ENCODE measurements around the gene BRICD5.
"Not testable (repeated sequence)": the region's sequence is repeated elsewhere in the genome, so short reads cannot be mapped to it uniquely, and the experiment has no call there.

The BRICD5 gene

DNA sequence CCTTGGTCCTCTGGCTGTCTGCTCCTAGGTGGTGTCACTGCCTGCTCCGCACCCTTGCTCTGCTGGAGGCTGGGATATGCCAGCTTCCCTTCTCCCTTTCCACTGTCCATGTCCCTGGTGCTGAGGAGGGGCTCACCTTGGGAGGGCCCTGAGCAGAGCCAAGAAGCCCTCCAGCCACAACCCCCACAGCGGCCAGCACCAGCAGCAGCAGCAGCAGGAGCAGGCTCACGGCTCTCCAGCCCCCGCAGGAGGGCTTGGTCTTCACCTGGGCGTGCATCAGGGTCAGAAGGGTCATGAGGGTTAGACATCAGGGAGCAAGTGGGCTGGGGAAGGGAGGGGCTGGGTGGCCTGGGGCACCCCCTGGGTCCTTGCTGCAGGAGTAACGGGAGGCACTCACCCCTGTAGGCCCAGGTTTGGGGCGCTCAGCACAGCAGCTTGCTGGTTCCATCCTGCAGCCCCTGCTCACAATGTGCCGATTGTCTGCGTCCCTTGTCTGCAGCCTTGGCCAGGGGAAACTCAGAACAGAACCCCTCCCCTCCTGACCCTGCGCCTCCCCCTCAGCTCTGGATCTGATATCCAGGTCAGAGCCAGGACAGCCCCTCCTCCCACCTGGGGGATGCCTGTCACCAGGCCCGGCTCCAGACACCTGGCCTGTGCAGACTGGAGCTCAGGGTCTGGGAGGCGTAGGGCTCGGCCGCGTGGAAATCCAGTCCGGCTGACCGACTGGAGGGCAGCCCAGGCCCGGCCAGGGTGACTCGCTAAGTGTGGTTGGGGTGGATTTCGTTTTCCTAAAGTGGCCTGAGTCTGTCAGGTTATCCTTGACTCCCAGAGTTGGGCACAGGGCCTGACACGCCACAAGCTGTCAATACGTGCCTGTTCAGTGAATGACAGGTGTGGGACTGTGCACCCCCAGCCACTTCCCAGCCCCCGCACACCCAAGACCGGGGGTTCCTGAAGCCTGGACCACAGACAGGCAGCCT is at the start of gene BRICD5:
Gene BRICD5 (minus strand): TSS at position 478 of the 980 bp plus-strand sequence. CDS start 30 bp downstream, at position 448.
- no peak for DNase-seq (ENCODE audit: low read depth, low spot score)

DNA sequence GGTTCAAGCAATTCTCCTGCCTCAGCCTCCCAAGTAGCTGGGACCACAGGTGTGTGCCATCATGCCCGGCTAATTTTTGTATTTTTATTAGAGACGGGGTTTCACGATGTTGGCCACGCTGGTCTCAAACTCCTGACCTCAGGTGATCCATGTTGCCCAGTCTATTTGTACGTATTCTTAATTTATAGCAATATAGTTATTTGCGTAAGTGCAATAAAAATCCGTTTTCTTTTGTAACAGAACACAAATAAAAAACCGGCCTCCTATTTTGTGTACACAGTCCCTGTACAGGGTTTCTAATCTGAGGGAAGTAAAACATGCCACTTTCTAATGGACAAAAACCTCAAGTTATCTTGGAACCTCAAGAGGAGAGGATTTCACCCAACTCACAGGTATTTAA is 49.6 kb upstream of the BRICD5 start:
- no peak for DNase-seq (ENCODE audit: low read depth, low spot score)

DNA sequence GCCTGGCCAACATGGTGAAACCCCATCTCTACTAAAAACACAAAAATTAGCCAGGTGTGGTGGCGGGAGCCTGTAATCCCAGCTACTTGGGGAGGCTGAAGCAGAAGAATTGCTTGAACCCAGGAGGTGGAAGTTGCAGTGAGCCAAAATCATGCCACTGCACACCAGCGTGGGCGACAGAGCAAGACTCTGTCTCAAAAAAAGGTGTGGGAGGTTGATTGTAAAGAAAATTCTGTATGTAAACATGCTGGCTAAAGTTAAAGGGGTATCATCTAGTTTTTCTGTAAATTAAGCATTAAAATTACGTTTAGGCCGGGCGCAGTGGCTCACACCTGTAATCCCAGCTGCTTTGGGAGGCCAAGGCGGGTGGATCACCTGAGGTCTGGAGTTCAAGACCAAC is 47.9 kb upstream of the BRICD5 start:
- not testable (repeated sequence) for DNase-seq (ENCODE audit: low read depth, low spot score)

DNA sequence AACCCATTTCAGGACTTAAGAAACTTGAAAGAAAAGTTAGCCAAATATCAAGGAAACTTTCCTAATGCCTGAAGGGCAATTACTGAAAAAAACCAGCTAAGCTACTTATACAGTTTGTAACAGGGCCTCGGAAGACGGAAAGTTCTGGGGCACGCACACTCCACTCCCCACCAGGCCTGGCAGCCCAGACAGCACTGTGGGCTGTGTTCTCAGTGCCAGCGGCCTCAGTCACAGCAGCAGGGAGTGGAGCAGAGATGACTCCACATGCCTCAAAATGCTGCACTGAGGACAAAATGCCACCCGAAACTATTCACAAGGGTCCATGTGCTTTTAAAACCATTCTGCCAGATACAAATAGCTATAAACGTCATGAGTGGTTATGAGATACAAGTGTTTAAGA is 47.1 kb upstream of the BRICD5 start:
- DNase-seq (ENCODE audit: low read depth, low spot score): no peak

DNA sequence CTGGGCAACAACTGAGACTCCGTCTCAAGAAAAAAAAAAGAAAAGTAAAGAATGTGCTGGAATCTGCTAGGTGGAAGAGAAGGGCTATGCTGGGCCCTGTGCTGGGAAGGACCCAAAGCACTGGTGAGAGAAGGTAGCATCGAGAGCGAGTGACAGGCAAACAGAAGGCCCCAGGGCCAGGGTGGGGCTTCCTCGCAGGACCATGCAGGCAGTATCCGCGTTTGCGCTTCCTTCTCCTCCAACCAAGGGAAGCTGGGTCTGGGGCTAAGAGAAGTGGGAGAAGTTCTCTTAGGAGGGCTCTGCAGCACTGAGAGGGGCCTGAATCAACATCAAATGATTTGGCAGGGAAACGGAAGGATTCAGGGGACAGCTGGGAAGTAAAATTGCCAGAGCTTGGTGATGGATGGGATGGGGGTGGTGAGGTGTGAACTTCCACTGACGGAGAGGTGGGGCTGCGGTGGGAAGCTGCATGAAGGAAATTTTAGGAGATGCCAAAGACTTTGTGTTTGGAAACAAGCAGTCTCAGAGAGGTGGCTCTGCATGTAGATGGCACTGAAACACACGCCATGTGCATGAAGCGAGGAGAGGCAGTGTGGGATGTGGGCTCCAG is 46.0 kb upstream of the BRICD5 start:
- DNase-seq (ENCODE audit: low read depth, low spot score): no peak

DNA sequence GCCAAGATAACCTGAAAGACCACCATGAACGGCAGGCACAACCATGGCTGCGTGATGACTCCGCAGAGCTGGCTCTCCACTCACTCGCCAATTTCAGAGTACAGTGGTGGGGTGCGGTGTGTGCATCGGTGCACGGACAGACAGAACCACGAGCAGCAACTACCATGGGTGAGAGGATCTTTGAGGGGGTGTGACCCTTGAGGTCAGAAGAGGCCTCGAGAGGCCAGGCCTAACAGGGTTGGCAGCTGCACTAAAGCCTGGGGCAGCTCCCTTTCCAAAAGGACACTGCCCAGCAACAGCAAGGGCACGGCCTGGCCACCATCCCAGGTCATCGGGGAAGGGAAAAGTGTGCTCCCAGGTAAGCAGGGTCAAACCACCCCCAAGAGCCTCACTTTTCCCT is 42.6 kb upstream of the BRICD5 start:
- no peak for DNase-seq (ENCODE audit: low read depth, low spot score)

DNA sequence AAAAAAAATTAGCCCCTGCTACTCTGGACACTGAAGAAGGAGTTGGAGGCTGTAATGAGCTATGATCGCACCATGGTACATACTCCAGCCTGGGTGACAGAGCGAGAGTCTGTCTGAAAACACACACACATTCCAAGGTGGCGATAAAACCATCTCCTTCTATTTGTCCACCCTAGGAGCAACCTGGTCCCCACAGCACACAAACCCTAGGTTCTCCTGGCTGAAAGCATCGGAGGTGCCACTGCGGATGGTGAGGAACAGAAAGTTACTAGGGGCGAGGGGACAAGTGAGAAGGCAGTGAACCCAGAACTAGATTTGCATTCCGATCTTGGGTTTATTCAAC is 42.1 kb upstream of the BRICD5 start:
- DNase-seq (ENCODE audit: low read depth, low spot score): no peak

DNA sequence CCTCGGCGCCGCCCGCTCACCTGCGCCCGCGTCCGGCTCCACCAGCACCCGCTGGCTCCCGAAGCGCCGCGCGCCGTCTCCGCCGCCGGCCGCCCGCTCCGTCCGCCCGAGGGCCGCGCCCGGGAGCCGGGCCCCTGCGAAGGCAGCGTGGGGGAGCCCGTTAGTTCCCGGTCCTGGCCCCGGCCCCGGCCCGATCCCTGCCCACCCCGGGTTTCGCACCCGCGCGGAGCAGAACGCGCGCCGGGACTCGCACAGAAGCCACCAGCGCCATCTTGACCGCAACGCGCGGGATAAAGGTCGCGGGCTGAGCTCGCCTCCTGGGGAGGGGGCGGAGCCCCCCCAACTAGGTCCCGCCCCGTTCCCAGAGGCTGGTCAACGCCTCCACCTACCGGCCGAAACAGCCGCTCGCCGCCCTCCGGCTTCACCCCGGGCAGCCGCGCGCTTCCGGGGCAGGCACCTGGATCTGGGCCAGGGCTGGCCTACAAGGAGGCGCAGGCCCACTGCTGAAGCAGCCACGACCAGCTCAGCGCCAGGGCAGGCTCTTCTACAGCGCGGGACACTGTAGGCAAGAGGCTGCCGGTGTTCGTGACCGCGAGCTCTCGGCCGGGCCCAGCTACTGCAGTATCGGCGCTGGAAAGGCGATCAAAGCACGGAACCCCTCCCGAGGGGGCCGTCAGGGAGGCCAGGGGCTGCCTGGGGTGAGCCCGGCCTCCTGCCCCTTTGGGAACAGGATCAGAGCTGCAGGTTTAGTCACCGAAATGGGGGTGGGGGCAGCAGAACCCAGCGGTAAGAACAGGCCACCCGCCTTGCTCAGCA is 40.8 kb upstream of the BRICD5 start, which contains the start of gene ECI1:
Gene ECI1 (minus strand): TSS at position 292 of the 816 bp plus-strand sequence. CDS start 21 bp downstream, at position 271.
- no peak for DNase-seq (ENCODE audit: low read depth, low spot score)

DNA sequence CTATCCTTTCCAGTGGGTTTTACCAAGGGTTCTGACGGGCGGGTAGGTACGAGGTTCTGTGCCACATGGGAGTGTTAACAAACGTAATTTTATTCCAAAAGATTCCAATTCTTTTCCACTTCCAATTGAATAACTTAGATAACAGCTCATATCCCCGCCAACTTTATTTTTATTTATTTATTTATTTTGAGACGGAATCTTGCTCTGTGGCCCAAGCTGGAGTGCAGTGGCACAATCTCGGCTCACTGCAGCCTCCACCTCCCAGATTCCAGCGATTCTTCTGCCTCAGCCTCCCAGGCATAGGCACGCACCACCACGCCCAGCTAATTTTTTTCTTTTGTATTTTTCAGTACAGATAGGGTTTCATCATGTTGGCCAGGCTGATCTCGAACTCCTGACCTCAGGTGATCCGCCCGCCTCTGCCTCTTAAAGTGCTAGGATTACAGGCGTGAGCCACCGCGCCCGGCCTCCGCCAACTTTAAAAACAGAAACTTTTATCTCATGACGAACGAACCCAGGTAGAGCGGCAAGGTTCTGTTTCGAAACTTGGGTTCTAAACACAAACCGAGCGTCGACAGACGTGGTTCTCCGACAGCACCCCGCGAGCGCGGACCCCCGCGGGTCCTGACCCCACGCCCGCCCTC is 40.1 kb upstream of the BRICD5 start:
- no peak for DNase-seq (ENCODE audit: low read depth, low spot score)

DNA sequence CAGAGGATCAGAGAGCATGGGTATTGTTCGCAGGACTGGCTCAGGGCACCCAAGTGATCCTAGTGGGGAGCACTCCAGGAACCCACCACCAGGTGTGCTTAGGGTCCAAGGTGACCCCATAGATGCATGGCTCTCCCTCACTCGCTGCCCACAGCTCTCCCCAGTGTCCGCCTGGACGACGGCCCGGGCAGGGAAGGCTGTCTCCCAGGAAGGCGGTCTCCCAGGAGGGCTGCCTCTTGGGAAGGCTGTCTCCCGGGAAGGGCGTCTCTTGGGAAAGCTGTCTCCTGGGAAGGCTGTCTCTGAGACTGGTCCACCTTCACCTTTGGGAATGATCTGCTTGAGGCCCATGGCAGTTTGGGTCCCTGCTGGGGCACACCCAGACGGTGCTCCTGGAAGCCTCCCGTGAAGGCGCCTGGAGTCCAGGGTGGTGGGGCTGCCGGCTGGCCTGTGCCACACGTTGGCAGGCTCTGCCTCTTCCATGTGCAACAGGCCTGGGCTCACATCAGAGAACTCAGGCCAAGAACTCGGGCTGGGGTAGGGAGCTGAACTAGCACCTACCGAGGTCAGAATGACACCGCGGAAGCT is 35.7 kb upstream of the BRICD5 start:
- no peak for DNase-seq (ENCODE audit: low read depth, low spot score)

DNA sequence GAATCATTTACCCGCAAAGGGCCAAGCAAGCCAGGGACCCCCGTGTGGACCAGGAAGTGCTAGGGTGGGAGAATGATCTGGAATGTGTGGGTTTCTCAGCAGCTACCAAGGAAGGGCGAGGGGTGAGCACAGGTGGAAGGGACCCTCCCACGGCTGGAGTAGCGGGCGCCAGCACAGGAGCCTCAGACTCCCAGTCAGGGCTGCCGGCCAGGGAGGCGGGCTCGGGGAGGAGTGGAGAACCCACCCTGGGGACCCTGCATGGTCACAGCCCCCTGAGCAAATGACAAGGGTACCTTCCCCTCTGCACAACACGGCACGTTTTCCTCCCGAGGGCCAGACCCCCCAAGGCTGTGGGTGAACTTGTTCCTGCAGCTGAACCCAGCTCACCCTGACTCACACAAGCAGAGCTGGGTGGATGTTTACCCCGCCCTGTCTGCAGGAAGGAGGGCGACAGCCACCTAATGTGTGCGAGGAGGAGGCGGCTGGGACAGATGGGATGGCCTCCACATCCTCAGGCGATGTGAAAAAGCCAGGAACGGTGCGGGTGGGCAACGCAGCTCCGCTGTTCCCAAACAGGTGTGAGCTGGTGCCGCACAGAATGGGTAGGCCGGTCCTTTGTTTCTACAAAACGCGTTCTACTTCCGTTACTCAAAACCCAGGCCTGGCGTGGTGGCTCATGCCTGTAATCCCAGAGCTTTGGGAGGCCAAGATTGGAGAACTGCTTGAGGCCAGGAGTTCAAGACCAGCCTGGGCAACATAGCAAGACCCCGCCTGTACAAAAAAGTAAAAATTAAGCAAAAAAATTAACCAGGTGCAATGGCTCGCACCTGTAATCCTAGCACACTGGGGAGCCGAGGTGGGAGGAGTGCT is 34.5 kb upstream of the BRICD5 start:
- DNase-seq (ENCODE audit: low read depth, low spot score): no peak

DNA sequence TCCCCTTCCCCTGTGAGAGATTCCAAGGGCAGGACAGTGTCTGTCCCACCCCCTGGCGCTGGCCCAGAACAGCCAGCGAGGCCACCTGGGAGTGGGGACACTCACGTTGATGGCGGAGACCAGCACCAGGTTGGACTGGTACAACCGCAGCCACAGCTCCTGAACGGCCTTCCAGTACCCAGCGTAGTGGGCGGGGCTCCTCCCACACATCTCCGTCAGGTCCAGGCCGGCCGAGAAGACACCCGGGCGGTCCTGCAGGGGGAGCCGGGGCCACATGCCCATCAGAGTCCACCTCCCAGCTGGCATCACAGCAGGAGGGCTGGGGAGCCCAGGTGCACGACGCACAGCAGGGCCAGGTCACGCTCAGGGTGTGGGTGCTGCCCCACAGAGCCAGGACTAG is 33.6 kb upstream of the BRICD5 start:
- no peak for DNase-seq (ENCODE audit: low read depth, low spot score)

DNA sequence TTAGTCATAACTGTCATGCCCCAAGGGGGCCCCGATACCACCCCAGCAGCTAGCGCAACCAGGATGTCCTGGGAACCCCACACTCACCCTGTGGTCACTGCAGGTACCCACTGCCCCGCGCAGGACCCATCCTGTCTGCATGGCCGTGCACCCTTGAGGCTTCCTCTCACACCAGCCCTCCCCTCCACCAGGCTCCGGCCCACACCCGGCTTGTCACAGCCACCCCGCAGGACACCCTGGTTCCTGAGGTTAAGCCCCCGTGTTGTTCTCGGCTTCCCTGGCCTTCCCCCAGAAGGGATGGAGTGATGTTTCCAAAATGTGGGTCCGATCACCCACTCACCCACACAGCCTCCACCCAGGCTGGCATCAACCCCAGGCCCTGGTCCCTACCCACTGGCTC is 33.1 kb upstream of the BRICD5 start:
- DNase-seq (ENCODE audit: low read depth, low spot score): no peak

DNA sequence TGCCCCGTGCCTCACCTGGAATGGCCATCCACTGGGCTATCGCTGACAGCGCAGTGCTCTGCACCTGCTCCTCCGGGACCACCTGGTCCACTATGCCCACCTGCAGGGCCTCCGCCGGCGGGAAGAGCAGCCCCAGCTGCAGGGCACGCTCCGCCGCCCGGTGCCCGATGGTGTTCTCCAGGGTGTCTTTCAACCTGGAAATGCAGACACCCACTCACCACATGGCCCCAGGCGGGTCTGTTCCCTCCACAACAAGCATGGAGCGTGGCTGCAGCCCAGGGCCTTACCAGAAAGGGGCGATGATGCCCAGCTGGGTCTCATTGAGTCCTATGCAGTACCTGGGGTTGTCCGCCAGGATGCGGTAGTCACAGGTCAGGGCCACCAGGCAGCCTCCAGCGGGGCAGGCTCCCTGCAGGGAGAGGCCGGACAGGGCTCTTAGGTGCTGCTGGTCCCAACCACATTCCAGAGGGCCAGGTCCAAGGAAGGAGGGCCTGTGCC is 32.4 kb upstream of the BRICD5 start:
- DNase-seq (ENCODE audit: low read depth, low spot score): no peak

DNA sequence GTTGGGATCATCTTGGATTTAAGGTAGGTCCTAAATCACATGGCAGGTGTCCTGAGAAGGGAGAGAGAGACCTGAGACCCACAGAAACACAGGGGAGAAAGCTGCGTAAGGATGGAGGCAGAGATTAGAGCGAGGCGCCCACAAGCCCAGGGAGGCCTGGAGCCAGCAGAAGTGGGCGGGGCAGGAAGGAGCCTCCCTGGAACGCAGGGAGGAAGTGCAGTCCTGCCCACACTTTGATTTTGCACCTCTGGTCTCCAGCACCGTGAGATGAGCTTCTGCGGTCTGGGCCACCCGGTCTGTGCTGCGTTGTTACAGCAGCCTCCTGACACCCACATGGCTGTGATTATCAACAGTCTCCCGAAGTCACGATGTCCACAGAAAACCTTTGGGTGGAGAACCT is 31.9 kb upstream of the BRICD5 start:
- no peak for DNase-seq (ENCODE audit: low read depth, low spot score)

DNA sequence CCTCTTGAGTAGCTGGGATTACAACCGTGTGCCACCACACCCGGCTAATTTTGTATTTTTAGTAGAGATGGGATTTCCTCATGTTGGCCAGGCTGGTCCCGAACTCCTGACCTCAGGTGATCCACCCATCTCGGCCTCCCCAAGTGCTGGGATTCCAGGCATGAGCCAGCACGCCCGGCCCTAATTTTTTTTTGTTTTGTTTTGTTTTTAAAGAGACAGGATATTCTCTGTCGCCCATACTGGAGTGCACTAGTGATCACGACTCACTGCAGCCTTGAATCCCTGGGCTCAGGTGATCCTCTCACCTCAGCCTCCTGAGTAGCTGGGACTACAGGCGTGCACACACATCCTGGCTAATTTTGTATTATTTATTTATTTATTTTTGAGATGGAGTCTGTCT is 29.7 kb upstream of the BRICD5 start:
- not testable (repeated sequence) for DNase-seq (ENCODE audit: low read depth, low spot score)

DNA sequence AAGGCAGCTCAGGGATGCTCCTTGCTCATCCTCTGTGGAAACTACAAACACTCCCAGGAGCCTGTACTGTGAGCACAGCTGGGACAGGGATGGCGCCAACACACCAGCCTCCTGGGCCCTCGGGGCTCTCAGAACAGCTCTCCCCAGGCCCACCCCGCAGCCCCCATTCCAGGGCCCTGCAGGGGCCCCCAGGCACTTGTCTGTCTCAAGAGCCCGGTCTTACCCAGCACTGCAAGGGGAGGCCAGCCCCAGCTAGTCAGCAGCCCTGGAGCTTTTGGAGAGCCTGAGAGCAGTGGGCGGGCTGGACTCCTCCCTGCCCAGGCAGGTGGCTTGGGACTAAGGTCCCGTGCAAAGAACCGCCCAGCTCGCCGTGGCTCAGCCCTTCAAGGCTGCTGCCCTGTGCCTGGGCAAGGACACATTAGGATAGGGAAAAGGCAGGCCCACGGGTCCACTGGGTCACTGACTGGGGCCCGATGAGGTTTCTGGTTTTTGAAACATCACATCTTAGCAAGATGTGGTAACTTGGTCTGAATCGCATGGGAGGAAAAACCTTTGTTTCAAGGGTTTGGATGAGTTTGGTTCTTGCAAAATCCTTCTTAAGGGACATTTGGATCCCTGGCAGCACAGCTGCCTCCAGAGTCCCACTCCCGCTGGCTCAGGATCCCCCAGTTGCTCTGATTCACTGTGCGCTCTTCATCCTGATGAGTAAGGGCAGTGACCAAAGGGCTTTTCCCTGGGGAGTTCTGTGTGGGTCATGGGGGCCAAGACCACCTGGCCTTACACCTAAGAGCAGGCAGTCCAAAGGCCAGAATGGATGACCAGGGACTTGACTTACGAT is 28.4 kb upstream of the BRICD5 start:
- no peak for DNase-seq (ENCODE audit: low read depth, low spot score)

DNA sequence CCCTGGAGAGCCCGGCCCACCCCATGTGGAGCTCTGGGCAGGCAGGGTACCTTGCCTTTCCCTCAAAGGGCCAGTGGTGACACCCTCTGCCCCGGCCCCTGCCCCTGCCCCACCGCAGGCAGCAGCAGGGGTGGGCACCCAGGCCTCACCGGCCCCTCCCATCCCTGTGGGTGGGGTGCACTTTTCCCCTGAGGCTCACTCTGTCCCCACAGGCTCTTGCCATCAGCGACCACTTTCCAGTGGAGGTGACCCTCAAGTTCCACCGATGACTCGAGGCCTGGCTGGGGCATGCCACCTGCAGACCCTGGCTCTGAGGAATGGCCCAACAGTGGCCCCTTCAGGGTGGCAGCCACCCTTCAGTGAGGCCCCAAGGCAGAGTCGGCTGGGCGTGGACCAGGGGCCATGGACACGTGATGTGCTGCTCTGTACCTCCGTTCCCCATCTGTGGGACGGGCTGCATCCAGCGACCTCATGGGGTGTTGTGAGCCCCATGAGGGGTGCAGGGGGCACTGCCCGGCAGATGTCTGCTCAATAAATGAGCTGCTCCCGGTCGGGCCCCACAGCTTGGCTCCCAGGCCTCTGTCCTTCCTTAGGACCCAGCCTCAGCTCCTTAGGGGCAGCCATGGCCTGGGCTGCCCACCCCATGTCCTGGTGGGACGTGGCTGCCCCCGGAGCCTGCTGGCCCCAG is 27.6 kb upstream of the BRICD5 start:
- no peak for DNase-seq (ENCODE audit: low read depth, low spot score)

Measured in activated naive CD8-positive, alpha-beta T cell treated with anti-CD3 and anti-CD28 coated beads, Interleukin-2, amount 50 U/mL, for 16 hours (primary cell).